WERI-Rb-1 (cell line): ENCODE results near the gene RAP2B.

Source experiments
- DNase-seq: peaks from one replicate; pipeline ENCODE4 v3.0.0-alpha.2; 2020
- H3K27ac ChIP-seq: fragments of 250-450 bp; sonication (Bioruptor Pico); 2 replicates; pipeline ENCODE4 v1.5.1; 2020; ENCODE audit warnings: mild to moderate bottlenecking, moderate library complexity
- H3K27me3 ChIP-seq: fragments of 250-450 bp; sonication (Bioruptor Pico); 2 replicates; pipeline ENCODE4 v1.5.1; 2021; ENCODE audit warnings: mild to moderate bottlenecking, low read depth, moderate library complexity; ENCODE audit not compliant: insufficient read depth, severe bottlenecking
- H3K36me3 ChIP-seq: fragments of 250-450 bp; sonication (Bioruptor Pico); 2 replicates; pipeline ENCODE4 v1.5.1; 2020; ENCODE audit warnings: mild to moderate bottlenecking, moderate library complexity
- H3K4me3 ChIP-seq: 2 replicates; pipeline ENCODE4 v1.5.1; 2011; ENCODE audit warnings: low read depth, mild to moderate bottlenecking, control low read depth, low read length
- H3K9me3 ChIP-seq: fragments of 250-450 bp; sonication (Bioruptor Pico); 2 replicates; pipeline ENCODE4 v1.5.1; 2021; ENCODE audit warnings: mild to moderate bottlenecking, moderate library complexity; ENCODE audit not compliant: severe bottlenecking
- TF ChIP-seq, protein P1 (sequence below): IDR thresholded peaks from 2 replicates; pipeline ENCODE4 v1.5.1; 2011; ENCODE audit warnings: low read depth, mild to moderate bottlenecking, control low read depth, inconsistent platforms, low read length

Gene RAP2B

GRCh38 chr3:153215497-153215896, 53.5 kb downstream of the RAP2B start:
- no peaks in the 10 kb centered on the region for H3K27me3 ChIP-seq
- H3K27ac ChIP-seq, result no peak overlapping the region
- no peak for DNase-seq
- H3K36me3 ChIP-seq, result no peaks in the 10 kb centered on the region
- H3K9me3 ChIP-seq, result no peaks in the 10 kb centered on the region
- H3K4me3 ChIP-seq, result no peak overlapping the region
- TF ChIP-seq, protein P1, sequence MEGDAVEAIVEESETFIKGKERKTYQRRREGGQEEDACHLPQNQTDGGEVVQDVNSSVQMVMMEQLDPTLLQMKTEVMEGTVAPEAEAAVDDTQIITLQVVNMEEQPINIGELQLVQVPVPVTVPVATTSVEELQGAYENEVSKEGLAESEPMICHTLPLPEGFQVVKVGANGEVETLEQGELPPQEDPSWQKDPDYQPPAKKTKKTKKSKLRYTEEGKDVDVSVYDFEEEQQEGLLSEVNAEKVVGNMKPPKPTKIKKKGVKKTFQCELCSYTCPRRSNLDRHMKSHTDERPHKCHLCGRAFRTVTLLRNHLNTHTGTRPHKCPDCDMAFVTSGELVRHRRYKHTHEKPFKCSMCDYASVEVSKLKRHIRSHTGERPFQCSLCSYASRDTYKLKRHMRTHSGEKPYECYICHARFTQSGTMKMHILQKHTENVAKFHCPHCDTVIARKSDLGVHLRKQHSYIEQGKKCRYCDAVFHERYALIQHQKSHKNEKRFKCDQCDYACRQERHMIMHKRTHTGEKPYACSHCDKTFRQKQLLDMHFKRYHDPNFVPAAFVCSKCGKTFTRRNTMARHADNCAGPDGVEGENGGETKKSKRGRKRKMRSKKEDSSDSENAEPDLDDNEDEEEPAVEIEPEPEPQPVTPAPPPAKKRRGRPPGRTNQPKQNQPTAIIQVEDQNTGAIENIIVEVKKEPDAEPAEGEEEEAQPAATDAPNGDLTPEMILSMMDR, result no peak

- H3K36me3 ChIP-seq, result no peaks in the 10 kb centered on the region
- TF ChIP-seq, protein P1, result no peak
- no peak overlapping the region for H3K27ac ChIP-seq
- no peak overlapping the region for H3K4me3 ChIP-seq
- H3K9me3 ChIP-seq, result no peaks in the 10 kb centered on the region
- DNase-seq, result no peak
- H3K27me3 ChIP-seq, result no peaks in the 10 kb centered on the region
Observed at GRCh38 chr3:153215966-153216365, 53.9 kb downstream of the RAP2B start.

DNA sequence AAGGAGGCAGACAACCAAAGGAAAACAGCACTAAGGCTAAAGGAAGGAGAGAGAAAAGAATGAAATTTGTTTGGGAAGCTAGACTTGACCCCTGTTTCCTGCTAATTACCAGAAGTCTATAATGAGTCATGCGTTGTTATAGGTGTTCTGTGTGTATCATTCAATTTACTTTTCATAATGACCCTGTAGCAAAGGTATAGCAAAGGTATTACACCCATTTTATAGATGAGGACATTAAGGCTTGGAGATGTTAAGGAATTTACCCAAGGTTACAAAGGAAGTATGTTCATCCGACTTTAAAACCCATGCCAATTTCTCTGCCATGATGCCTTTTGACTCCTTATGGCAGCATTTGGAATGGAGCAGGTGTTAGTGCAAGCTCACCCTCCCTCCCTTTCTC, 54.9 kb downstream of the RAP2B start:
- Histone ChIP-seq H3K27me3 (no peaks in the 10 kb centered on the region), H3K4me3 (no peak overlapping the region), H3K9me3 (no peaks in the 10 kb centered on the region), H3K27ac (no peak overlapping the region), H3K36me3 (no peaks in the 10 kb centered on the region)
- TF ChIP-seq, protein P1, result no peak
- no peak for DNase-seq

DNA sequence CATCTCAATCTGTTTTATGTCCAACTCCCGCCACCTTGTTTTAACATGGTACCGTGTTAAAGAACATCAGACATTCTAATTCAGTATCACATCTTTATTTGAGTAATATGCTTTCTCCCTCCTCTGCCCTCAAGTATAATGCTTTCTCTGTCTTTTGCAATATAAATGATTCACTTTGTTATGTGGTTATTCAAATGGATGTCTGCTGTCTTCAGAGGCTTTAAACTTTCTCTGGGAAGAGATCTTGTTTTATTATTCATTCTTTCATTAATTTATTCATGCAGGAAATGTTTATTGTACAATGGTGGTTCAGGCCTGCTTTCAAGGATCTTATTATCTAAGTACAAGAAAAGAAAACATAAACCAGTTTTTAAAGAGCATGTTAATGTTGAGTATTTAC, 57.1 kb downstream of the RAP2B start:
- Histone ChIP-seq H3K27me3 (no peaks in the 10 kb centered on the region), H3K4me3 (no peak overlapping the region), H3K9me3 (no peaks in the 10 kb centered on the region), H3K36me3 (no peaks in the 10 kb centered on the region), H3K27ac (no peak overlapping the region)
- no peak for DNase-seq
- TF ChIP-seq, protein P1, result no peak
